Activated naive CD4-positive, alpha-beta T cell treated with anti-CD3 and anti-CD28 coated beads, Interleukin-2, amount 10 ng/mL, durations not matched to agents 7 days and 5 days (primary cell): ENCODE results near the gene THAP8.
"Not testable (repeated sequence)": the region's sequence is repeated elsewhere in the genome, so short reads cannot be mapped to it uniquely, and the experiment has no call there.

Experiments used
- CTCF ChIA-PET: fragments of 350-600 bp; sonication (Branson Sonifier 250); formaldehyde crosslinking; loops from one replicate; lab custom pipeline; 2021; ENCODE audit warnings: antibody characterized with exemption; lab: Charles Lee
- DNase-seq: peaks from one replicate; pipeline ENCODE4 v3.0.0-alpha.2; 2020
- H3K27ac Mint-ChIP-seq: one replicate; pipeline ENCODE4 v1.8.0; 2021; ENCODE audit warnings: mild to moderate bottlenecking, moderate library complexity, mixed read lengths
- H3K27me3 Mint-ChIP-seq: one replicate; pipeline ENCODE4 v1.8.0; 2021; ENCODE audit warnings: mild to moderate bottlenecking, mixed read lengths
- H3K36me3 Mint-ChIP-seq: one replicate; pipeline ENCODE4 v1.8.0; 2021; ENCODE audit warnings: mixed read lengths
- H3K4me1 Mint-ChIP-seq: one replicate; pipeline ENCODE4 v1.8.0; 2021; ENCODE audit warnings: mixed read lengths
- H3K4me3 Mint-ChIP-seq: one replicate; pipeline ENCODE4 v1.8.0; 2021; ENCODE audit warnings: mild to moderate bottlenecking, moderate library complexity, mixed read lengths
- H3K9me3 Mint-ChIP-seq: one replicate; pipeline ENCODE4 v1.8.0; 2021; ENCODE audit warnings: mixed read lengths

The THAP8 gene

DNA sequence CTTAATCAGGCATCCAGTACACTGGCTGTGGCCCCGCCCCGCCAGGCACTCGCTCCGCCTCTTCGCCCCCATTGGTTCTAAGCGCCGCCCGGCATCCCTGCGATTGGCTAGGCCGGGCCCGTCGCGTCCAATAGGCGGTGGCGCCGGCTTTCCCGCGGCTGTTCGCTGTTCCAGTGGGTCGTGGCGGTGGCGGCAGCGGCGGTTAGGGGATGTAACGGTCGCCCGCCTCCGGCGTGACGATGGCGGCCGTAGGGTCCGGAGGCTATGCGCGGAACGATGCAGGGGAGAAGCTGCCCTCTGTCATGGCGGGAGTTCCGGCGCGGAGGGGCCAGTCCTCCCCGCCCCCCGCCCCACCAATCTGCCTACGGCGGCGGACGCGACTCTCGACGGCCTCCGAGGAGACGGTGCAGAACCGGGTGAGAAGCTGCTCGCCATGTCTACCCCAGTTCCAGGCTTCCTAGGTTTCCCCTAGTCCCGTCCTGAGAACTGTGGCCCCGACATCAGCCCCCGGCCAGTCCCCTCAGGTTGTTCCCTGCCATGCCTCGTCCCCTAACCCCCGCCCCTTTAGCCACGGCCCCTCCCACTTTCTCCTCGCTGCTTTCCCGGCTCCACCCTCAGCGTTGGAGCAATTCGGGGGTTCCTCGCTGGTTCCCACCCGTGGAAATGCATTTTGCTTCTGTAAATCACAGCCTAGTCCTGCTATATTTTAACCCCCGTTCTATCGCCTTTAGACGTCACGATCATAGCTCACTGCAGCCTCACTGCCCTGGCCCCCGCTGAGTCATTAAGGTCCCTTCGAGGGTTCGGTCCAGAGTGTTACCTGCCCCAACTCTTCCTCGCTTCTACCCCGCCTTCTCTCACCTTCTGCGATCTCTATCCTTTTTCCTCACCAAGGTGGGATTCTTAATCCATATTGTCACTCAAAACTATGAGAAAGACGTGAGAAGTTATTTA, 925 bp upstream of the THAP8 start, which contains the start of gene WDR62:
TSS of gene WDR62 (plus strand) at position 165 of the 954 bp plus-strand sequence. CDS start at position 240, 75 bp downstream.
- no peaks in the 10 kb centered on the region for H3K9me3 Mint-ChIP-seq
- peak within 1 kb of the TSS; percentile 98 for H3K4me3 Mint-ChIP-seq
- peaks cover 48% of the 10 kb centered on the region for H3K4me1 Mint-ChIP-seq
- peak within 1 kb of the TSS; percentile 99 for H3K27ac Mint-ChIP-seq
- peaks cover 20% of the 10 kb centered on the region for H3K36me3 Mint-ChIP-seq
- DNase-seq: peak; percentile 96
- CTCF ChIA-PET: interaction anchor here (0.6 to 0.8 kb wide), 2 partner anchors 25 to 96 kb away, joined by 3 read pairs; no protein-coding TSS in a partner anchor
- H3K27me3 Mint-ChIP-seq: no peaks in the 10 kb centered on the region

DNA sequence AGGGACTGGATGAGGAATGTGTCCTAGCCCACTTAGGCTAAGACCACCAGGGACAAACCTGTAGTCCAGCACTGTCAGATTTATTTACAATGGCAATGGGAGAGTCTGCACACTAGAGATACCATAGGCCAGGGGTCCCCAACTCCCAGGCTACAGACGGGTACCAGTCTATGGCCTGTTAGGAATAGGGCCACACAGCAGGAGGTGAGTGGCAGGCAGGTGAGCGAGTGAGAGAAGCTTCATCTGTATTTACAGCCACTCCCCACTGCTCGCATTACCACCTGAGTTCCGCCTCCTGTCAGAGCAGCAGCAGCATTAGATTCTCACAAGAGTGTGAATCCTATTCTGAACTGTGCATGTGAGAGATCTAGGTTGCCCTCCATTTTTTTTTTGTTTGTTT, 2.4 kb downstream of the THAP8 start:
- CTCF ChIA-PET: no interaction called here
- H3K36me3 Mint-ChIP-seq: peaks cover 4% of the 10 kb centered on the region
- DNase-seq: no peak

DNA sequence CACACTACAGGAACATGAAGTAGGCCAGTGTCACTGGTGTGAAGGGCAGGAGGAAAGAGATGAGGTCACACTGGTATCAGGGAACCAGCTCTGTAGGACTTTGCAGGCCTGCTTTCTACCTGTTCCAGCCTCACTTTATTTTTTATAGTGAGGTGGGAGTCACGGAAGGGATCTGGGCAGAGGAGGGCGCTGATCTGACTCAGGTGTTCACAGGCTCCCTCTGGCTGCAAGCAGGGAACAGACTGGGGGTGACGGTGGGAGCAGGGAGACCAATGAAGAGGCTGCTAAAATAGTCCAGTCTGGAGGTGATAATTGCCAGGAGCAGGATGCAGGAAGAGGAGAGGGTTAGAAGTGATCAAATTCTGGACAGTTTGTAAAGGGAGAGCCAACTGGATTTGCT, 2.8 kb downstream of the THAP8 start:
- Mint-ChIP-seq H3K27ac (no peak overlapping the region), H3K27me3 (no peaks in the 10 kb centered on the region), H3K9me3 (no peaks in the 10 kb centered on the region), H3K36me3 (peaks cover 4% of the 10 kb centered on the region), H3K4me1 (peaks cover 32% of the 10 kb centered on the region), H3K4me3 (no peak overlapping the region)
- no peak for DNase-seq
- CTCF ChIA-PET: no interaction called here

More for the DNA sequence above, 2.4 kb downstream of the THAP8 start:
- peak overlapping the region; percentile 33 for H3K4me3 Mint-ChIP-seq
- peaks cover 36% of the 10 kb centered on the region for H3K4me1 Mint-ChIP-seq
- no peaks in the 10 kb centered on the region for H3K9me3 Mint-ChIP-seq
- H3K27me3 Mint-ChIP-seq: no peaks in the 10 kb centered on the region
- no peak overlapping the region for H3K27ac Mint-ChIP-seq

DNA sequence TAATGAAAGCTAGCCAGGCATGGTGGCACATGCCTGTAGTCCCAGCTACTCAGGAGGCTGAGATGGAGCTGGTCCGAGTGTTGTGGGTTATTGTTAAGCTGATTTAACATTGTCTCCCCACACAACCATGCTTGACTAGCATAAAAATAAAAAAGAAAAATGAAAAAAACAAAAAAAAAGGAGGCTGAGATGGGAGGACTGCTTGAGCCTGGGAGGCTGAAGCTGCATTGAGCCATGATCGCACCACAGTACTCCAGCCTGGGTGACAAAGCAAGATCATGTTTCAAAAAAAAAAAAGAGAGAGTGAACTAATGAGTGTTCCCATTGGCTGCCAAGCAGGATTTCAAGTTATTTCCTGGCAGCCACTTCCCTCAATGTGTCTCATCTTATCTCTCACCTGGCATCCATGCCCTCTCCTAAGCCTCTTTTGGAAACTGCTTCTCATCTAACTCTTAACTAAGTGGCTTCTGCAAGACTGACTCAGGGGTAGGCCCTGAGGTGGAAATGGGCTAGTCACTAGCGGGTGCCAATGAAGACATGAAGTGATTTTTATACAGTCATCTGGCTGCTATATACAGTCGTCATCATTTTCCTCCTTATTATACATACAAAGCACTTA, 4.9 kb downstream of the THAP8 start:
- H3K27ac Mint-ChIP-seq: no peak overlapping the region
- H3K9me3 Mint-ChIP-seq: no peaks in the 10 kb centered on the region
- H3K27me3 Mint-ChIP-seq: no peaks in the 10 kb centered on the region
- H3K4me1 Mint-ChIP-seq: peaks cover 23% of the 10 kb centered on the region
- no peak for DNase-seq
- CTCF ChIA-PET: no interaction called here
- peaks cover 10% of the 10 kb centered on the region for H3K36me3 Mint-ChIP-seq
- no peak overlapping the region for H3K4me3 Mint-ChIP-seq

DNA sequence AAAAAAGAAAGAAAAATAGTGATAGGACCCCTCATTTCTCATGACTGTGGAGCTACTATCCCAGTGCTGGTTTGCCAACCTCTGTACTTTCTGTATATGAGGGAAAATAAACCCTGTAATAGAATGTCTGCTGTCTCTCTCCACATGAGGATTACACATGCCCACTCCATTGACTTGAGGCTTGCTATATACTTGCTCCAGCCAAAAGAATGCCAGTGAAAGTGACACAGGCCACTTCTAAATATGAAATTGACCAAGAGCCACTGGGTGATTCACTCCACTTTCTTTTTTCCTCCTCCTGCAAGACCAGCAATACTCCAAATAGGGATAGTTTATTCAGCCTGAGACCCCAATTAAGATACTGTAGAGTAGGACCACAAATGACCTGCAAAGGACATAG, 6.2 kb downstream of the THAP8 start:
- CTCF ChIA-PET: no interaction called here
- no peaks in the 10 kb centered on the region for H3K9me3 Mint-ChIP-seq
- no peaks in the 10 kb centered on the region for H3K27me3 Mint-ChIP-seq

DNA sequence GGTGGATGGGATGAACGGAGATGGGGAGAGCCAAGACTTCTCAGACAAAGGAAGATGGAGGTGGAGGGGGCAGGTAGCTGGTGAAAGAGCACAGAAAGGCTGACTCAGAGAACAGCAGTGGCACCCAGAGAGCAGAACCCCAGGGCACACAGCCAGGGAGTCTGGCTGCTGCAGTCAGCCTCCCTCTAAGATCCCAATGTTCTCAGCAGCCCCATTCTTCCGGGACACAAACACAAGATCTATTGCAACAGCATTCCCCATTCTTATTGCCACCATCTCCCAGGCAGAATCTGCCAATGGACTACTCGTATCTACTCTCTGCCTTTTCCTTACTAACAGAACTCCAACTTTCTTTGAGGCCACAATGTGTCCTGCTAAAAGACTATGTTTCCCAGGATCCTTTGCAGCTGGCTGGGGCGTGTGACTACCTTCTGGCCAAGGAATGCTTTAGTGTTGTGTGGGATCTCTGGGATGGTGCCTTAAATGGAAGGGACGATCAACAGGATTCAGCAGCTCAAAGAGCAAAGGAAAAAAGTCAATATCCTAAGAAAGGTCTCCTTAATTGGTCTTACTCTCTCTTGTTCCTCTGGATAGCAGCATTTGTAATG, 7.5 kb downstream of the THAP8 start:
- CTCF ChIA-PET: no interaction called here
- Mint-ChIP-seq H3K4me1 (peaks cover 12% of the 10 kb centered on the region), H3K9me3 (no peaks in the 10 kb centered on the region), H3K27me3 (no peaks in the 10 kb centered on the region), H3K36me3 (peaks cover 10% of the 10 kb centered on the region), H3K4me3 (no peak overlapping the region), H3K27ac (no peak overlapping the region)
- no peak for DNase-seq

More for the DNA sequence above, 6.2 kb downstream of the THAP8 start:
- H3K4me3 Mint-ChIP-seq: no peak overlapping the region
- no peak for DNase-seq
- peaks cover 10% of the 10 kb centered on the region for H3K36me3 Mint-ChIP-seq
- peaks cover 17% of the 10 kb centered on the region for H3K4me1 Mint-ChIP-seq
- H3K27ac Mint-ChIP-seq: no peak overlapping the region

DNA sequence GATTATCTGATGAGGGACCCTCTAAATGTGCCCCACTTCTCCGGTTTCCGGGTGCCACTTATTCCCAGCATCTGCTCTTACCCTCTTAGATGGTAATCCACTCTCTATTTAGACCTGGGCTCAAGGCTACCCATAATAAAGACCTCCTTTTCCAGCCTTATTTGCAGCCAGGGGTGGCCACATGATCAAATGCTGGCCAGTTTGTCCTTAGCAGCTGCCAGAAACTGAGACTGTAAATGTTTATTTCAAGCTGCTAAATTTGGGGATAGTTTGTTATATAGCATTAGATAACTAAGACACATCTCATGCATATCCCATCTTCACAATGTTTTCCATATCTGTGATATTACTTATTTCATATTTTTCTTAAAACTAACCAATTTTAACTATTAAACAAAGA, 10.1 kb downstream of the THAP8 start:
- CTCF ChIA-PET: no interaction called here
- H3K36me3 Mint-ChIP-seq: peaks cover 10% of the 10 kb centered on the region
- H3K4me3 Mint-ChIP-seq: no peak overlapping the region
- no peak for DNase-seq
- H3K9me3 Mint-ChIP-seq: no peaks in the 10 kb centered on the region
- no peak overlapping the region for H3K27ac Mint-ChIP-seq
- H3K4me1 Mint-ChIP-seq: no peaks in the 10 kb centered on the region
- H3K27me3 Mint-ChIP-seq: no peaks in the 10 kb centered on the region

DNA sequence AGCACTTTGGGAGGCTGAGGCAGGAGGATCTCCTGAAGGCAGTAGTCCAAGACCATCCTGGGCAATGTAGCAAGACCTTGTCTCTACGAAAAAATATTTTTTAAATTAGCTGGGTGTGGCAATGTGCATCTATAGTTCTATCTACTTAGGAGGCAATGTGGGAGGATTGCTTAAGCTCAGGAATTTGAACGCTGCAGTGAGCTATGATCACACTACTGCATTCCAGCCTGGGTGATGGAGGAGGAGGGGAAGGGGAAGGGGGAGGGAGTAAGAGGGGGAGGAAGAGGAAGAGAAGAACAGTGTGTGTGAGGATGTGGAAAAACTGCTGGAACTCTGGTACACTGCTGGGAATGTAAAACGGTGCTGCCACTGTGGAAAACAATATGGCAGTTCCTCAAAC, 12.3 kb downstream of the THAP8 start:
- H3K36me3 Mint-ChIP-seq: peaks cover 16% of the 10 kb centered on the region
- peaks cover 7% of the 10 kb centered on the region for H3K4me1 Mint-ChIP-seq
- no peak overlapping the region for H3K27ac Mint-ChIP-seq
- CTCF ChIA-PET: no interaction called here
- H3K4me3 Mint-ChIP-seq: no peak overlapping the region
- H3K27me3 Mint-ChIP-seq: no peaks in the 10 kb centered on the region
- DNase-seq: no peak
- H3K9me3 Mint-ChIP-seq: no peaks in the 10 kb centered on the region

DNA sequence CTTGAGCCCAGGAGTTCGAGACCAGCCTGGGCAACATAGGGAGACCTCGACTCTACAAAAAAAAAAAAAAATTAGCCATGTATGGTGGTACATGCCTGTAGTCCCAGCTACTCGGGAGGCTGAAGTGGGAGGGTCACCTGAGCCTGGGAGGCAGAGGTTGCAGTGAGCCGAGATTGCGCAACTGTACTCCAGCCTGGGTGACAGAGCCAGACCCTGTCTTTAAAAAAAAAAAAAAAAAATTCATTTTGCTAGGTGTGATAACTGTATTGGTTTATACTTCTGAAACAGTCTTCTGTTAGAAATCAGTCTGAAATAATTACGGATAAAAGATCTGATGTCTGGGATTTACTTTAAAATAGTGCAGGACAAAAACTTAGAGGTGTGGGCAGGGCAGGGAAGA, 13.0 kb downstream of the THAP8 start:
- H3K27ac Mint-ChIP-seq, H3K4me3 Mint-ChIP-seq, H3K4me1 Mint-ChIP-seq, CTCF ChIA-PET, H3K27me3 Mint-ChIP-seq, H3K9me3 Mint-ChIP-seq, DNase-seq: not testable (repeated sequence)
- peaks cover 15% of the 10 kb centered on the region for H3K36me3 Mint-ChIP-seq

DNA sequence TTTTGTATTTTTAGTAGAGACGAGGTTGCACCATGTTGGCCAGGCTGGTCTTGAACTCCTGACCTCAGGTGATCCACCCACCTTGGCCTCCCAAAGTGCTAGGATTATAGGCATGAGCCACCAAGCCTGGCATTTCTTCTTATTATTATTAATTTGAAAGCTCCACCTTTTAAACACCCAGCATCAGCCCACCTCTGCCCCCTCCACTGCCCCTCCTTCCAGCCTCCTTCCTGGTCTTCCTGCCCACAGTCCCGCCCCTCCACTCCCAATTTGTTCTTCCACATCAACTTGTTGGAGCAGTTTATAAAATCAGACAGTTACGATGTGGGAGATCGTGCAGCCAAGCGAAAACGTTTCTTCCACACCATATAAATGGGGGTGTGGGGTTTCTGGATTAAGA, 13.6 kb downstream of the THAP8 start:
- Mint-ChIP-seq H3K27ac (no peak overlapping the region), H3K36me3 (peaks cover 12% of the 10 kb centered on the region), H3K27me3 (no peaks in the 10 kb centered on the region), H3K4me3 (no peak overlapping the region), H3K4me1 (peaks cover 15% of the 10 kb centered on the region), H3K9me3 (no peaks in the 10 kb centered on the region)
- CTCF ChIA-PET: no interaction called here
- no peak for DNase-seq

DNA sequence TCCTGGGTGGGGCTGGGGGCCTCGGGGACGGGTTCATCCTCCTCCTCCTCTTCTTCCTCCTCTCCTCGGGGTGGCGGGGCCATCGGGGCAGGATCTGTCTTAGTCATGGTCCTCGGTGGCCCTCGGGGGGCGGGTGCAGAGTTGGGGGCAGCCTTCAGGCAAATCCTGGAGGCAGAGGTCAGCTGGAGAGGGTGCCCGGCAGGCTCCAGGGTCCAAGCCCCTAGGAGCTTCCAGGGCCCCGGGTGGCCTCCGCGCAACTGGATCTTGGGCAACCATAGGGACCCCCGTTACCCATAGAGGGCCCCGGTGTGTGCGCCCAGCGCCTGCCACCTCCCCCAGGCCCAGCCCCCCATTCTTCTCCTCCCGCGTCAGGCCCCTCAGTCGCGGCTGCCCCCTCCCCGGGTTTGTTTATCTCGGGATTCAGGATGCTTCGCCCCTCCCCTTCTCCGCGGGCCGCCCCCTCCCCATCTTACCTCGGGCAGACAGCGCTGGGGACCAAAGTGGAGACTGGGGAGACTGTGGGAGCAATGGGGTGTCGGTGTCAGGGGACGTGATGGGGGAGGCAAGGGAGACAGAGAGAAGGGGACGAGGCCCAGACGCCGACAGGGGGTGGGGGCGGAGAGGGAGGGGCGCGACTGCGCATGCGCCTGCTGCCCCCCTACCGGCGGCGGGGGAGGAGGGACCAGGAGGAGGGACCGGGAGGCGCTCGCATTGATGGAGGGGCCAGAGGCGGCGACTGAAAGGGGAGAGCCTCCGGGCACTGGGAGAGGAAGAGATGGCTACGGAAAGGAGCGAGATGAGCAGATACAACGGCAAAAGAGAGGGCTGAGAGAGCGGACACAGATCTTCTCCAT, 21.6 kb downstream of the THAP8 start, which contains the start of gene CLIP3:
TSS of gene CLIP3 (minus strand) at position 623 of the 854 bp plus-strand sequence. CDS start at position 107, 516 bp downstream.
- Mint-ChIP-seq H3K27me3 (no peaks in the 10 kb centered on the region), H3K4me1 (peaks cover 37% of the 10 kb centered on the region), H3K4me3 (no peak within 1 kb of the TSS), H3K36me3 (peaks cover 21% of the 10 kb centered on the region), H3K27ac (peak within 1 kb of the TSS; percentile 24), H3K9me3 (no peaks in the 10 kb centered on the region)
- peak; percentile 40 for DNase-seq
- CTCF ChIA-PET: no interaction called here

DNA sequence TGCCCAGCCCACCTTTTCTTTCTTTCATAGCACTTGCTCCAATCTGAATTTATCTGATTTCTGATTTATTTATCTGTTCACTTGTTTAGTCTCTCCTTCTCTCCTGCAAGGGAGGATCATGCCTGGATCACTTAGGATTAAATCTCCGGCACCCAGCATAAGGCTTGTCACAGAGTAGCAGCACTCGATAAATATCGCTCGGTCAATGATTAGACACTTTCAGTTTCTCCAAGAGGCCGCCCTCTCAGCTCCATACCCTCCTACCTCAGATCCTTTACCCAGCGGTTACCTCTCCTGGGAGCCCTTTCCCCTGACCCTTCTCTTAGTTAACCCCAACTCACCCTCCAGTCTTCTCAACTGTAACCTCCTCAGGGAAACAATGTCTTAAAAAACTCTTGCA, 22.8 kb downstream of the THAP8 start:
- CTCF ChIA-PET: no interaction called here
- Mint-ChIP-seq H3K27ac (no peak overlapping the region), H3K9me3 (no peaks in the 10 kb centered on the region), H3K4me3 (no peak overlapping the region), H3K4me1 (peaks cover 27% of the 10 kb centered on the region), H3K27me3 (no peaks in the 10 kb centered on the region), H3K36me3 (peaks cover 17% of the 10 kb centered on the region)
- DNase-seq: no peak

DNA sequence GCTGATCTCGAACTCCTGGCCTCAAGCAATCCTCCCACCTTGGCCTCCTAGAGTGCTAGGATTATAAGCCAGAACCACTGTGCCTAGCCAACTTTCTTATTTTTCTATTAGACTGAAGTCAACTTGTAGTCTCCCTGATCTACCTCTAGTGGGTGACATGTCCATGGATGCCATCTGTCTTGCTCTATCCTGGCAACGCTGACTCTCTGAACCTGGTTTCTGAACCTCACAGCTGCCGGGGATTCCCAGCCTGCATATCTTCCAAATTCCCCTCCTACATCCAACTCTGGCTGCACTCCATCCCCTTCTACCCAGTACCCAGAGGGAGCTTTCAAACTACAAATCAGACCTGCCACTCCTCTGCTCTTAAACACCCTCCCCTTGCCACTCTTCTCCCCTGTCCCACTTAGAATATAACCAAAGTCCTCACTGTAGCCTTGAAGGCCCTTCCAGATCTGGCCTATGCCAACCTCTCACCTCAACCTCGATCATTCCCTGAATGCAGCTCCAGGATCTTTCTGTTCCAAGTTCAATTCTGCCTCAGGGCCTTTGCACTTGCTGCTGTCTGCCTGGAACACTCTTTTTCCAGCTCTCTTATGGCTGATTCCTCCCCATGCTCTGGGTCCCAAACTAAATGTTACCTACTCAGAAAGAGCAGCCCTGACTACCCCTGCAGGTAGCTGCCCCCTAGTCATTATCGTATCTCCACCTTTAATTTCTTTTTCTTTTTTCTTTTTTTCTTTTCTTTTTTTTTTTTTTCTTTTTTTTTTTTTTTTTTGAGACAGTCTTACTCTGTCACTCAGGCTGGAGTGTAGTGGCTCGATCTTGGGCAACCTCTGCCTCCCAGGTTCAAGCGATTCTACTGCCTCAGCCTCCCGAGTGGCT, 23.6 kb downstream of the THAP8 start:
- H3K27me3 Mint-ChIP-seq: no peaks in the 10 kb centered on the region
- H3K27ac Mint-ChIP-seq: no peak overlapping the region
- H3K4me3 Mint-ChIP-seq: no peak overlapping the region
- peaks cover 22% of the 10 kb centered on the region for H3K4me1 Mint-ChIP-seq
- H3K9me3 Mint-ChIP-seq: no peaks in the 10 kb centered on the region
- CTCF ChIA-PET: interaction anchor here (1.6 kb wide), 1 partner anchor 18 kb away, joined by 3 read pairs; no protein-coding TSS in a partner anchor
- no peak for DNase-seq
- H3K36me3 Mint-ChIP-seq: peaks cover 18% of the 10 kb centered on the region
